GM12878 (cell line): ENCODE data around the gene WDFY4. TPM values are rescaled to one million over a fixed set of nuclear protein-coding genes. Genes with fewer than 3 reads are reported as not detected.

Source experiments
- ATAC-seq: fragments of 200-7000 bp; cut with Tn5 transposase; 3 replicates; pipeline ENCODE4 v1.9.1; 2020; ENCODE audit warnings: mild to moderate bottlenecking, moderate library complexity
- BruUV-seq: library from RNA; stranded (reverse); fragments of 400-500 nt; replicated peaks from 2 replicates; lab custom pipeline; 2021; lab: Mats Ljungman, UMichigan
- CTCF ChIA-PET: fragments of 300-600 bp; sonication (Branson Sonifier 250); formaldehyde crosslinking; extraction: SDS; loops from one replicate; lab custom pipeline; 2021; ENCODE audit warnings: inconsistent platforms; lab: Yijun Ruan, JAX
- POLR2A ChIA-PET: fragments of 350-600 bp; formaldehyde crosslinking; extraction: SDS; loops from one replicate; lab custom pipeline; 2021; ENCODE audit warnings: inconsistent platforms; lab: Charles Lee
- RAD21 ChIA-PET: fragments of 300-600 bp; sonication (Branson Sonifier 250); formaldehyde crosslinking; loops from one replicate; lab custom pipeline; 2023; ENCODE audit warnings: antibody characterized with exemption; ENCODE audit not compliant: unreplicated experiment; lab: Charles Lee
- SMC1A ChIA-PET: fragments of 300-600 bp; sonication (Branson Sonifier 250); formaldehyde crosslinking; loops from one replicate; lab custom pipeline; 2023; ENCODE audit not compliant: unreplicated experiment, uncharacterized antibody; lab: Charles Lee
- DNase-seq: peaks from one replicate; pipeline ENCODE4 v3.0.0-alpha.2; 2011; ENCODE audit warnings: low read depth, low spot score
- FAIRE-seq: peaks from 3 replicates; lab custom pipeline; 2011; peaks lifted over from hg19 to GRCh38; lab: Jason Lieb, UNC
- H2AFZ ChIP-seq: 2 replicates; pipeline ENCODE4 v1.6.0; 2011; ENCODE audit warnings: low read depth, low read length, control low read depth; ENCODE audit not compliant: control insufficient read depth
- H3K27ac ChIP-seq: 2 replicates; pipeline ENCODE4 v1.5.1; 2011; ENCODE audit warnings: control low read depth; ENCODE audit not compliant: control insufficient read depth, insufficient read depth
- H3K27me3 ChIP-seq, 2 experiments: replicated peaks in 1 of 2; 2 replicates each; pipeline versions ENCODE4 v1.6.0 to v1.6.1; 2011; ENCODE audit warnings: low read length in 1 of 2; ENCODE audit not compliant: control insufficient read depth in 2 of 2, insufficient read depth in 2 of 2
- H3K36me3 ChIP-seq, 2 experiments: 2 replicates each; pipeline ENCODE4 v1.5.1; 2011; ENCODE audit warnings: low read length in 1 of 2; ENCODE audit not compliant: control insufficient read depth in 2 of 2, insufficient read depth in 2 of 2
- H3K4me1 ChIP-seq: 2 replicates; pipeline ENCODE4 v1.6.1; 2011; ENCODE audit warnings: mild to moderate bottlenecking, low read length, moderate library complexity, mixed read lengths; ENCODE audit not compliant: control insufficient read depth, insufficient read depth
- H3K4me2 ChIP-seq: 2 replicates; pipeline ENCODE4 v1.6.0; 2011; ENCODE audit warnings: control low read depth; ENCODE audit not compliant: control insufficient read depth, insufficient read depth
- H3K4me3 ChIP-seq: fragments of 200-600 bp; sonication (generic); 2 replicates; pipeline ENCODE4 v1.5.1; 2016
- H3K79me2 ChIP-seq: 2 replicates; pipeline ENCODE4 v1.6.0; 2011; ENCODE audit warnings: low read length; ENCODE audit not compliant: control insufficient read depth, insufficient read depth
- H3K9ac ChIP-seq: 2 replicates; pipeline ENCODE4 v1.8.0; 2011; ENCODE audit warnings: low read length, control low read depth, mixed read lengths; ENCODE audit not compliant: control insufficient read depth, insufficient read depth
- H3K9me3 ChIP-seq: replicated peaks from 3 replicates; pipeline ENCODE4 v1.5.1; 2011; ENCODE audit warnings: mild to moderate bottlenecking, low read length; ENCODE audit not compliant: control insufficient read depth, insufficient read depth
- H4K20me1 ChIP-seq: 2 replicates; pipeline ENCODE4 v1.6.0; 2011; ENCODE audit not compliant: control insufficient read depth, insufficient read depth
- HDAC2 ChIP-seq: fragments of 200-600 bp; sonication (generic); IDR thresholded peaks from 2 replicates; pipeline ENCODE4 v1.6.1; 2017
- KLF5 ChIP-seq: fragments of 450-650 bp; IDR thresholded peaks from 2 replicates; pipeline ENCODE4 v1.6.1; 2014; ENCODE audit warnings: mild to moderate bottlenecking; ENCODE audit not compliant: partially characterized antibody
- PKNOX1 ChIP-seq: fragments of 450-650 bp; IDR thresholded peaks from 2 replicates; pipeline ENCODE4 v1.6.1; 2016; ENCODE audit warnings: mild to moderate bottlenecking
- ZNF687 ChIP-seq: fragments of 450-650 bp; IDR thresholded peaks from 2 replicates; pipeline ENCODE4 v1.6.1; 2017; ENCODE audit warnings: mild to moderate bottlenecking, moderate library complexity
- WGBS: methylation state at CpG from one replicate; pipeline ENCODE4 v1.1.6; 2016; ENCODE audit warnings: low lambda C conversion rate; ENCODE audit not compliant: insufficient replicate concordance, insufficient coverage; ENCODE audit errors: missing lambda C conversion rate; 5-methylcytosine and 5-hydroxymethylcytosine counted together
- in situ Hi-C: fragments of 300-500 bp; cut with MboI; formaldehyde crosslinking; loops from 9 replicates; pipeline ENCODE4 v1.14.3; 2018; ENCODE audit warnings: mixed read lengths
- intact Hi-C: fragments of 100-400 bp; cut with micrococcal nuclease; formaldehyde crosslinking; loops from one replicate; pipeline ENCODE4 v1.14.2; 2022; ENCODE audit not compliant: unreplicated experiment
- polyA plus RNA-seq, 11 experiments: library from polyadenylated mRNA; depleted of rRNA in 4 of 11; unstranded in 6 of 11; stranded (reverse) in 5 of 11; fragments of >200 nt; fragmentation: Nextera tagmentation in 4 of 11; fragmentation: Illumina TruSeq in 1 of 11; extraction: Ambion mirVana in 4 of 11; extraction: Trizol in 1 of 11; gene quantifications; 1 replicate in 1 of 11; 2 replicates in 10 of 11; pipeline versions ENCODE4 v1.2.1 to v1.2.3, GENCODE V29; 2011 to 2016; ENCODE audit warnings: inconsistent platforms in 2 of 11, missing spikeins in 2 of 11, low read depth in 1 of 11
- total RNA-seq, 4 experiments: library from RNA; depleted of rRNA in 3 of 4; stranded (reverse); fragments of >200 nt in 3 of 4; fragmentation: Illumina TruSeq in 1 of 4; extraction: Trizol in 1 of 4; gene quantifications; 2 replicates each; pipeline versions ENCODE4 v1.2.1 to v1.2.3, GENCODE V29; 2013 to 2021
- TF ChIP-seq, protein P1 (sequence below): fragments of 450-650 bp; formaldehyde crosslinking; IDR thresholded peaks from 2 replicates; pipeline ENCODE4 v1.4.0; 2022; ENCODE audit warnings: mild to moderate bottlenecking, moderate library complexity
- TF ChIP-seq, protein P2 (sequence below): IDR thresholded peaks from 2 replicates; pipeline ENCODE4 v1.6.1; 2012; ENCODE audit warnings: low read depth, low read length, improper control_type of control experiment

WDFY4 gene
- total and polyA plus RNA-seq, 10 of the 15 experiments (the other 5 are each of a cell fraction or from before 2014, with no cell fraction given) = 13.5 to 132 (median 47.3) TPM

DNA sequence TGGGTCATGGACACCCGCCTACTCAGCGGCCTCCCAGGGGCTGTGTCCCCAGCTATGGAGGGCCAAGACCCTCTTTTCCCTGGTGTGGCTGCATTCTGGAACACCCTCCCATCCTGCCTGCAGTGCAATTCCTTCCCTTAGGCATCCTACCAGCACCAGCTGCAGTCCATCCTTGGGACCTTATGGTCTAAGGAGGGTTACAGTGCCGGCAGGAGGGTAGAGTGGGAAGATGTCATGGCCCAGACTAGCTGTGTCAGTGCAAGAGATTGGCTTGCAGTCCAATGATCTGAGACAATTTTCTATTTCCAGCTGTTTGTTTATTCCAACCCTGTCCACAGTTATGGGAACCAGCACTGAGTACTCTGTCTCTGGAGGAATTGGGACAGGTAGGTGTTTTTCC lies 92.4 kb downstream of the WDFY4 start (continued):
- TF ChIP-seq ZNF687 = no peak
- TF ChIP-seq, protein P1, sequence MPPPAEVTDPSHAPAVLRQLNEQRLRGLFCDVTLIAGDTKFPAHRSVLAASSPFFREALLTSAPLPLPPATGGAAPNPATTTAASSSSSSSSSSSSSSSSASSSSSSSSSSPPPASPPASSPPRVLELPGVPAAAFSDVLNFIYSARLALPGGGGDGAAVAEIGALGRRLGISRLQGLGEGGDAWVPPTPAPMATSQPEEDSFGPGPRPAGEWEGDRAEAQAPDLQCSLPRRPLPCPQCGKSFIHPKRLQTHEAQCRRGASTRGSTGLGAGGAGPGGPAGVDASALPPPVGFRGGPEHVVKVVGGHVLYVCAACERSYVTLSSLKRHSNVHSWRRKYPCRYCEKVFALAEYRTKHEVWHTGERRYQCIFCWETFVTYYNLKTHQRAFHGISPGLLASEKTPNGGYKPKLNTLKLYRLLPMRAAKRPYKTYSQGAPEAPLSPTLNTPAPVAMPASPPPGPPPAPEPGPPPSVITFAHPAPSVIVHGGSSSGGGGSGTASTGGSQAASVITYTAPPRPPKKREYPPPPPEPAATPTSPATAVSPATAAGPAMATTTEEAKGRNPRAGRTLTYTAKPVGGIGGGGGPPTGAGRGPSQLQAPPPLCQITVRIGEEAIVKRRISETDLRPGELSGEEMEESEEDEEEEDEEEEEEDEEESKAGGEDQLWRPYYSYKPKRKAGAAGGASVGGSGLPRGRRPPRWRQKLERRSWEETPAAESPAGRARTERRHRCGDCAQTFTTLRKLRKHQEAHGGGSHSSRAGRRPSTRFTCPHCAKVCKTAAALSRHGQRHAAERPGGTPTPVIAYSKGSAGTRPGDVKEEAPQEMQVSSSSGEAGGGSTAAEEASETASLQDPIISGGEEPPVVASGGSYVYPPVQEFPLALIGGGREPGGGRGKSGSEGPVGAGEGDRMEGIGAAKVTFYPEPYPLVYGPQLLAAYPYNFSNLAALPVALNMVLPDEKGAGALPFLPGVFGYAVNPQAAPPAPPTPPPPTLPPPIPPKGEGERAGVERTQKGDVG (CRISPR knock-in tag) = no peak
- TF ChIP-seq HDAC2 = no peak

GRCh38 chr10:48778193-48778857 lies 93.7 kb downstream of the WDFY4 start:
- H3K9ac ChIP-seq = no peak overlapping the region
- BruUV-seq = no TSS peak
- no peak overlapping the region for H3K4me3 ChIP-seq
- no peak for DNase-seq
- 97% methylated on average over 12 of the region's 12 CpGs for WGBS
- no peak for FAIRE-seq
- RAD21 ChIA-PET = no interaction called here
- H3K4me1 ChIP-seq = no peaks in the 10 kb centered on the region
- H2AFZ ChIP-seq = no peak overlapping the region
- no peaks in the 10 kb centered on the region for H3K79me2 ChIP-seq
- H4K20me1 ChIP-seq = no peaks in the 10 kb centered on the region
- H3K9me3 ChIP-seq = no peaks in the 10 kb centered on the region
- CTCF ChIA-PET = interaction anchor here (1.8 kb wide), 1 partner anchor 120 kb away, joined by 7 read pairs; no protein-coding TSS in a partner anchor
- no peak overlapping the region for H3K4me2 ChIP-seq
- POLR2A ChIA-PET = no interaction called here
- peaks cover 27 to 44% of the 10 kb centered on the region in 2 experiments for H3K36me3 ChIP-seq
- no peaks in the 10 kb centered on the region for H3K27me3 ChIP-seq
- in situ Hi-C loops (no loop called here), intact Hi-C loops (no loop called here)
- H3K27ac ChIP-seq = no peak overlapping the region
- SMC1A ChIA-PET = interaction anchor here (1.0 to 1.4 kb wide), 2 partner anchors 13 to 120 kb away, joined by 4 to 5 read pairs; no protein-coding TSS in a partner anchor
- no peak for ATAC-seq
- TF ChIP-seq, protein P2, sequence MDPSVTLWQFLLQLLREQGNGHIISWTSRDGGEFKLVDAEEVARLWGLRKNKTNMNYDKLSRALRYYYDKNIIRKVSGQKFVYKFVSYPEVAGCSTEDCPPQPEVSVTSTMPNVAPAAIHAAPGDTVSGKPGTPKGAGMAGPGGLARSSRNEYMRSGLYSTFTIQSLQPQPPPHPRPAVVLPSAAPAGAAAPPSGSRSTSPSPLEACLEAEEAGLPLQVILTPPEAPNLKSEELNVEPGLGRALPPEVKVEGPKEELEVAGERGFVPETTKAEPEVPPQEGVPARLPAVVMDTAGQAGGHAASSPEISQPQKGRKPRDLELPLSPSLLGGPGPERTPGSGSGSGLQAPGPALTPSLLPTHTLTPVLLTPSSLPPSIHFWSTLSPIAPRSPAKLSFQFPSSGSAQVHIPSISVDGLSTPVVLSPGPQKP = no peak
- TF ChIP-seq KLF5 = no peak
- TF ChIP-seq PKNOX1 = no peak
